T-helper 1 cell treated with Interleukin-12 subunit alpha and Interleukin-12 subunit beta and Interleukin-4 antibody, amounts not matched to agents 30 ng/mL and 1 ng/mL, for 36 hours (primary cell): ENCODE measurements around the gene UPK1B. TPM values are rescaled to one million over a fixed set of nuclear protein-coding genes. Genes with fewer than 3 reads are reported as not detected.

Experiments
- intact Hi-C: fragments of 100-400 bp; cut with micrococcal nuclease; formaldehyde crosslinking; loops from one replicate; pipeline ENCODE4 v1.15.1; 2024
- total RNA-seq: library from RNA; stranded (reverse); gene quantifications from 2 replicates; pipeline ENCODE4 v1.2.3, GENCODE V29; 2022

Gene UPK1B
- total RNA-seq, 1 donor from 2014 or later, result not detected

GRCh38 chr3:119245778-119246177 lies 72.4 kb downstream of the UPK1B start:
- intact Hi-C loops, result no loop called here

Other genes with a start within 250 kb of the UPK1B start
- gene IGSF11, start 138.8 kb upstream of the UPK1B start, total RNA-seq, result 0.78 and 0.95 TPM in 2 replicates
- not detected in 2 replicates for gene TEX55, start 27.4 kb upstream of the UPK1B start, total RNA-seq
- 17.3 and 19.1 TPM in 2 replicates for gene B4GALT4, start 67.3 kb downstream of the UPK1B start, total RNA-seq
- gene ARHGAP31, start 120.8 kb downstream of the UPK1B start, total RNA-seq, result 4.2 and 5.0 TPM in 2 replicates